Left renal cortex interstitium (tissue), 4 donors: ENCODE measurements around the gene CD79A. TPM values are rescaled to one million over a fixed set of nuclear protein-coding genes. Genes with fewer than 3 reads are reported as not detected.

ENCODE experiments used
- DNase-seq, 4 donors: peaks; one replicate each; pipeline ENCODE4 v3.0.0-alpha.2; 2013; ENCODE audit warnings: low read depth in 4 of 4, low spot score in 2 of 4, missing footprints in 1 of 4
- polyA plus RNA-seq, 4 donors: library from polyadenylated mRNA; unstranded; fragments of 120-200 nt; gene quantifications; one replicate each; pipeline ENCODE4 v1.2.1, GENCODE V29; 2013; ENCODE audit not compliant: insufficient read length in 4 of 4

CD79A gene
- polyA plus RNA-seq, 4 donors, result 0.49 to 0.93 (median 0.82) TPM

DNA sequence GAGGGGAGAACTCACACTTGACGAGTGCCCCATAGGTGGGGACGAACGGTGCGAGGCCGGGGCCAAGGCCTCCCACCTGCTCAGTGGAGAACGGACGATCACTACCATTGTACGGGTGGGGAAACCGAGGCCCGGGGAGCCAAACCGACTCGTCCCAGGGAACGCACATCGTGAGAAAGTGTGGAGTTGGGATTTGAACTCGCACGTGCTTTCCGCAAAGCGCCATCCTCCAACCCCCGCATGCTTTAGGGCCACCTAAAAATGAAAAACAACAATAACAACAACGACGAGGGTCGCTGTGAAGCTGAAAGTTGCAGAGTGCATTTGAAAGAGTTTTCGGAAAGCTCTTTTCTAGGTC is 6.4 kb downstream of the CD79A start:
- no peak for DNase-seq

DNA sequence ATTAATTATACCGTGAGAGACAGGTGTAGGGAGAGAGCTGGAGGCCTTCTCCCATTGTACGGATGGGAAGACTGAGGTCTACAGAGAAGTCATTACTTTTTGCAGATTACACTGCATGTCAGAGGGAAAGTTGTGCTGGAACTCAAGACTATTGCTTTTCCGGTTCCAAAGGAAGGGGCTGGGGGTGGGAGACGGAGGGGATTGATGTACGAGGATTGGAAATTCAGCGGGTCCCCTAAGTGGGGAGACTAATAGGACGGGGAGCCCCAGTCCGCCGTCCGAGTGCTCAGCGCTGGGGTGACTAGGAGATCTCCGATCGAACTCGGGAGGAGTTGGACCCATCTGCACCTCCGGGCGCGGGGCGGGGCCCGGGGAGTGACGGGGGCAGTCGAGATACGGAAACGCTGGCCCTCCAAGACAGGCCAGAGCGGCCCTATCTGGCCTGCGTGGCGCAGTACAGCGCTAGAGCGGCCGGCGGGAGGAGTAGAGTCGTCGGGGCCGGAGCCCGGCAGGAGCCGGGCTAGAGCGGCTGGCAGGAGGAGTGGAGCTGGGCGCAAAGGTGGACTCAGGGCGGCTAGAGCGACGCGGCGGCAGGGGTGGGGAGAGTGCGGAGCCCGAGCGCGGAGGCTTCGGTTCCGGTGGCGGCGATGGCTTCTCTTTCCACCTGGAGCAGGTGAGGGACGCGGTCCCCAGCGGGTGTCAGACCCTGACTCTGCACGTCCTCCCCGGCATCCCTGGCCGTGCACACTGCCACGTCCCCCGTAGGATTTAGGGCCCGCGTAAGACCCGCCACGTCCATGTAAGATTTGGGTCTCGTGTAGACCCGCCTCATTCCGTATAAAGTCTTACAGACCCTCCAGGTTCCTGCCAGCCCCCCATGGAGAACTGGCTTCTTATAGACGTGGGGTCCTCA is 7.0 kb downstream of the CD79A start:
- peak; percentile 65 to 86 (median 80) for DNase-seq

DNA sequence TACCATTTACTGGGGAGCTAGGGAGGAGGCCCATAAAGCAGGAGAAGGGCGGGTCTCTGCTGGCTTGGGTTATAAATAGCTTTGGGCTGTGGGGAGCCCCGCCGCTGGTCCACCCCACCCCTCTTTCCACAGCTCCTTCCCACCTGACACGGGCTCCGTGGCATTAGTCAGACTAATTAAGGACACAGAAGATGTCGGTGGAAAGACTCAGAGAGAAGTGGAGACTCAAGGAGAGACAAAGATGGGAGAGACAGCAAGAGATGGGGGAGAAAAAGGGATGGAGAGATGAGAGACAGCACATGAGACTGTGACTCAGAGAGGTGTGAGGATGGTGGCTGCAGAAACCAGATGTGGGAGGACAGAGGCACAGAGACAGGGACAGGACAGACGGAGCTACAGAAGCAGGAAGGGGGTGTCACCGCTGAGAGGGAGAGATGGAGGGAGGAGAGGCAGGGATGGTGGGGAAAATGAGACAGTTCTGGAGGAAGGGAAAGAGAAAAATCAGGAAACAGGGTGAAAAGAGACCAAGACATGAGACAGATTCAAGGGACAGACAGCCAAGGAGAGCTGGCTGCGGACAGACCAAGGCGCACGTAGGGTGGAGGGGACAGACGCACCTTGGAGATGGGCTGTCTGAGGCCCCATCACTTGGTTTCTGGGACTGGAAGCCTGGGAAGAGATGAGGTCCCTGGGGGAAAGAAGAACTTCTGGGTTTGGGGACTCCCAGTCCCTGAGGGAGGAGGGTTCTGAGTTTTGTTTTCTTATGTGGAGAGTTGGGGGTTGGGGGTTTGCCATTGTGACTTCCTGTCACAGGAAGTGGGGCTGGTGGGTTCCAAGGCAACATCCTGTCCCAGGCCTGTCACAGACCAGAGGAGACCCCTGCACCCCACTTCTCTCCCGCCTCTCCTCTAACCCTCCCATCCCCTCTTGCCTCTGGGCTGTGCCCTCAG is 10.0 kb downstream of the CD79A start:
- DNase-seq, result no peak

DNA sequence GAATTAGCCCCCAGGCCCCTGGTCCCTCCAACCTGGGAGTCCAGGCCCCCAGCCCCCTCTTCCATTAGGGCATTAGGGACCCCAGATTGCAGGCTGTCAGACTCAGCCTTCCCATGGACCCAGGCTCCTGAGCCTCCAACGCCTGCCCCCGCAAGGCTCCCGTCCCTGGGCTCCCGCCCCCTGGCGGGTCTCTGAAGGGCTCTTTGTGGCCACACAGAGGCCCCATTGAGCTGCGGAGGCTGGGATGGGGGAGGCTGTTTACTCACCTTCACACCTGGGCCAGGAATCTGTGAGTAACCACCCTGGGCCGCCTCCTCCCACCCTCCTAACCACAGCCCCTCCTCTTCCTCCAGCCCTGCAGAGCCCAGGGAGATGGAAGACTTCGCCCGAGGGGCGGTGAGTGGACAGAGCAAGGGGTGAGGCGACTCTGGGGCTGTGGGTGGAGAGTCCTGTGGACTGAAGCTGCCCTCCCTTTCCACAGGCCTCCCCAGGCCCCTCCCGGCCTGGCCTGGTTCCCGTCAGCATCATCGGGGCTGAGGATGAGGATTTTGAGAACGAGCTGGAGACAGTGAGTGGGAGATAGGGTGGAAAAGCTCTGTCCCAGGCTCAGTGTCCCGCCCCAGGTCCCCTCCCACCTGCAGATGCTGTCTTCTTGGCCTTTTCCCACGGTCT is 10.8 kb downstream of the CD79A start:
- no peak for DNase-seq

DNA sequence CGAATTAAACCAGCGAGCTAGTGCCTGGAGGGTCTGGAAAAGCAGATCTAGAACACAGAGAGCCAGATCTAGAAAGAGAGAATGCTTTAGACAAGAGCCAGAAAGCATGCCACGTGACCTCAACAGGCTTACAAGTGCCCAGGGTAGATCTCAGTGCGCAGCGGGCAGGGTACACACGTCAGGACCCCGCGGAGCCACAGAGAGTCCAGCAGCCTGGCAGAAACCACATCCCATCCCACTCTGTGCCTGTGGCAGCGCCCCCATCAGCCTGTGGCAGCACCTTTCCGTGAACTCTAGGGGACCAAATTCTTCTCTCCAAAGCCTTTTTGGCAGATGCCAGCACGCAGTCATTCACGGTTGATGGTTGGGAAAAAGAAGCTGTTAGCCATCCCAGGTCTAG is 11.8 kb downstream of the CD79A start:
- DNase-seq, result no peak

DNA sequence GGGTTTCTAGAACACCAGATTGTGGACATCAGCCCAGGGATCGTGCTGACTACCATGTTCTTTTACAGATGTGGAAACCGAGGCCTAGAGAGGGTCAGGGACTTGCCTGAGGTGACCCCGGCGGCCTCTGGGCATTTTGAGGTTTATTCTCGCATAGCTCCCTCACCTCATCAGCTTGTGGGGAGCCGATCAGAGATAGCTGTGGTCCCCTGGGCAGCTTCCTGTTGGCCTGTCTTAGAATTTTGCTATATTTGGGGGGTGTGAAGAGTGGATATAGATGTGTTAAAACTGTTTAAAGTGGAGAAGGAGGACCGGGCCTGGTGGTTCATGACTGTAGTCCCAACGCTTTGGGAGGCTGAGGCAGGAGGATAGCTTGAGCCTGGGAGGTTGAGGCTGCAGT is 12.8 kb downstream of the CD79A start:
- no peak for DNase-seq

DNA sequence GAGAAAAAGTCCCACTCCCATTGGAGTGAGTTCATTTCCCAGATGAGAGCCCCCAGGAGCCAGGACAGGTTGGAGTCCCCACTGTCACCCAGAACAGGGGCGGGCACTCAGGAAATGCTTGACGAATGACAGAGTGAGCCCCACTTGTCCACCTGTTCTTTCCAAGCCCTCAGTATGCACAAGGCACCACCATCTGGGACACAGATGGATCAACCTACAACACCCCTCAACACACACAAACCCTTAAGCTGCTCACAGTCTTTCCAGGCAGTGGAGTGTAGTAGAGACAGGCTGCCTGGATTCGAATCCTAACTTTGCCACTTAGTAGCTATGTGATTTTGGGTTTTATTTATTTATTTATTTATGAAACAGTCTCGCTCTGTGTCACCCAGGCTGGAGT is 13.9 kb downstream of the CD79A start:
- DNase-seq, result no peak

DNA sequence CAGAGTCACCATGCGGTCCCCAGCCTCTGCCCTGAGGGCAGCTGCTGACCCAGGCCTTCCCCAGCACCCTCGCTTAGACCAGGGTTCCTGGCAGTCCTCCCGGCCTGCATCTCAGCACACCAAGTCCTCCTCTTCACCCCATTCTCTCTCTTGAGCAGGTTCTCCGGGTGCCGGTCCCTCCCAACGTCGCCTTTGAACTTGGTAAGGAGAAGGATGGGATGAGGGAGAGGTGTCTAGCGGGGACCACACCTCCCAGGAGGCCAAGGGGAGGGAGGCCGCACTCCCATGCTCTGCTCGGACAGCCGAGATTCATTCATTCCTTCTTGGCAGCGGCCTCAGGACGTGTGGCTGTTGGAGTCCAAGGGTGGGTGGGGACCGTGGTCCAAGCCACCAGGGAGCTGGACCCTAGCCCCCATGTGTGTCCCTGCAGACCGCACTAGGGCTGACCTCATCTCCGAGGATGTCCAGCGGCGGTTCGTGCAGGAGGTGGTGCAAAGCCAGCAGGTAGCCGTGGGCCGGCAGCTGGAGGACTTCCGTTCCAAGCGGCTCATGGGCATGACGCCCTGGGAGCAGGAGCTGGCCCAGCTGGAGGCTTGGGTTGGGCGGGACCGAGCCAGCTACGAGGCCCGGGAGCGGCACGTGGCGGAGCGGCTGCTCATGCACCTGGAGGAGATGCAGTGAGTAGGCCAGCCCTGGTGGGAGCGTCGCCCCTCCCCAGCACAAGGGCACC is 15.3 kb downstream of the CD79A start:
- no peak for DNase-seq

DNA sequence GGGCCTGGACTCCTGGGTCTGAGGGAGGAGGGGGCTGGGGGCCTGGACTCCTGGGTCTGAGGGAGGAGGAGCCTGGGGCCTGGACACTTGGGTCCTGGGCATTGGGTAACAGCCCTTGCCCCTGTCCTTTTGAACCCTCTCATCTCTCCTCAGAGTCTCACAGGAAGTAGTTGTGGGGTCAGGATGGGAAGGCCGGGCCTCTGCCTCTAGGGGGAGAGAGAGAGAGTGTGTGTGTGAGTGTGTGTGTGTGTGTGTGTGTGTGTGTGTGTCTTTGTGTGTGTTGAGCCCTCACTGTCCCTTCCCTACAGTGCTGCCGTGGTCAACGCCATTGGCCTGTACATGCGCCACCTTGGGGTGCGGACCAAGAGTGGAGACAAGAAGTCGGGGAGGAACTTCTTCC is 16.8 kb downstream of the CD79A start:
- no peak for DNase-seq

DNA sequence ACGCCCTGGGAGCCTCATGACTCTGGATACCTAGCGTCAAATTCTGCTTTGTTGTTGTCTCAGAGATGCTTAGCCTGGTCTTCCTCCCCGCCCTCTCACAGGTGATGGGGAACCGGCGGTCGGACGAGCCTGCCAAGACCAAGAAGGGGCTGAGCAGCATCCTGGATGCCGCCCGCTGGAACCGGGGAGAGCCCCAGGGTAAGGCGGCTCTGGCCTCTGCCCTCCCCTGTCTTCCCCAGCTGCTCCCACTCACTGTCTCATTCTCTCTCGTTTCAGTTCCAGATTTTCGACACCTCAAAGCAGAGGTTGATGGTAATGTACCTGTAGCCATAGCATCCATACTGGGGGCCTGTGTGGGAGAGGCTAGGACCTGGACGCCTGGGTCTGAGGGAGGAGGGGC is 17.3 kb downstream of the CD79A start:
- DNase-seq, result no peak

DNA sequence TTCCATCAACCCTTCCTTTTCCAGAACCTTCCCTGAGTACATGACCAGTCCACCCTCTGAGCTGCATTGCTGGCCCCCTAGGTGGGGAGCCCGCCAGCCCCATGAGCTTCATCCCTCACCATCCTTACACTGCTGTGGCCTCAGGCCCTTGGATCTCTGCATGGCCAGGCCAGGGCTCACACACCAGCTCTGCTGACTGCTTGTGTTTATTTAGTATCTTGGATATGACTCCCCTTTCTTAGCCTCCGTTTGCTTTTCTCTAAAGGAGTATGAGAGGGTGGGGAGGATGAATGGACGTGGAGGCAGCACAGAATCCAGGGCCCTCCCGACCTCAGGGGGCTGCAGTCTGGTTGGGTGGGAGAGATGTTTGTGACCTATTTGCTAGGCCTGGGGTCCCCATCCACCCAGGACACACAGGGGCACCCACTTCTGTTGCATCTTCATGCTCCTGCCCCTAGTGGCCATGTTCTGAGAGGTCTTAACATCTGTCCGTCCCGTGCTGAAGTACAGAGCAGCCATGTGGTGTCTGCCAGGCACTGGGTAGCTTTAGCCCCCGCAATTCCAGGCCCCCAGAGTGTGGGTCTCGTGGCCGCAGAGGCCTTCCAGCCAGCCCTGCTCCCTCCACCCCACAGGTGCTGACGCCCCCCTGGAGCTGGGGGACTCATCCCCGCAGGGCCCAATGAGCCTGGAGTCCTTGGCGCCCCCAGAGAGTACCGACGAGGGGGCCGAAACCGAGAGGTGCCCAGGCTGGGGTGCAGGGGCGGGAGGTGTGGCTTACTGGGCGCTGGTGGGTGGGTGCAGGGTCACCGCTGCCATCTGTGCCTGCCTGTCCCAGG is 18.9 kb downstream of the CD79A start:
- no peak for DNase-seq

DNA sequence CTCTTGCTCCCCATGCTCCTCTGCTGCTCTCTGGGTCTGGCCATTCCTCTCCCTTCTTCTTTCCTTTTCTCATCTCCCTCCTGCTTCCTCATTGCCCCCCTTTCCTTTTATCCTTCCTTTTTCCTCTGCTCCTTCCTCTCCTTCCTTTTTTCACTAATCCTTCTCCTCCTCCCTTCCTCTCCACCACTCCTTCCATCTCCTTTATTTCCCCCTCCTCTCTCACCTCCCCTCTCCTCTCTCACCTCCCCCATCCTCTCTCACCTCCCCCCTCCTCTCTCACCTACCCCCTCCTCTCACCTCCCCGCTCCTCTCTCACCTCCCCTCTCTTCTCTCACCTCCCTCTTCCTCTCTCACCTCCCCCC is 19.5 kb downstream of the CD79A start:
- no peak for DNase-seq

DNA sequence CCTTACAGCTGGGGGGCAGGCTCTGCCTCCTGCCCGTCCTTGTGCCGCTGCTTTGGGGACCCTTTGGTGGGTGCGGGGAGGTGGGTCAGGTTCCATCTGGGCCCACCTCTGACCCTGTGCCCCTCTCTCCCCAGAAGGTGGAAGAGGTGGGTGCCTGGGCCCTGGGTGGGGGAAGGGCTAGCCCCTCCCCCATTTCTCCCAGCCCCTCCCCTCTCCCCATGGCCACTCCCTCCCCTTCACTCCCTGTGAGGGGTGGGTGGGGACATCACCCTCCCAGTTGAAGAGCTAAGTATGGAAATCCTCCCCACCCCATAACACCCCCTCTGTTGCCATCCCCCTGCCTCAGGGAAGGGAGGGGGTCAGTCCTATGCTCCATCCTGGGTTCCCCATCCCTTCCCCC is 20.1 kb downstream of the CD79A start:
- no peak for DNase-seq

DNA sequence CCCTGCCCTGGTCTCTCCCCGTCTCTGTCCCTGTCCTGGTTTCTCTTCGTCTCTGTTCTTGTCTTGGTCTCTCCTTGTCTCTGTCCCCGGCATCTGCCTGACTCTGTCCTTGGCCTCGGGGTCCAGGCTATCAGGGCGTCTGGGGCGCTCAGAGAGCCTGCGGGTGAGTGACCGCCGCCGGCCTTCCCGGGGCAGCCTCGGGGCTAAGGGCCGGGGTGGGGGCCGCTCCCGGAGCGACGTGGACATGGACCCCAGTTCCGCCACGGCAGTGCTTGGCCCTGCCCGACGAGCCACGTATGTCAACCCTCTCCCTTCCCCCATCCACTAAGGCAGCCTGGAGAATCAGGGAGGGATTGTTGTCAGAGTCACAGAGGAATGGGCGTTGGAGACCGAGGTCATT is 20.7 kb downstream of the CD79A start:
- no peak for DNase-seq

DNA sequence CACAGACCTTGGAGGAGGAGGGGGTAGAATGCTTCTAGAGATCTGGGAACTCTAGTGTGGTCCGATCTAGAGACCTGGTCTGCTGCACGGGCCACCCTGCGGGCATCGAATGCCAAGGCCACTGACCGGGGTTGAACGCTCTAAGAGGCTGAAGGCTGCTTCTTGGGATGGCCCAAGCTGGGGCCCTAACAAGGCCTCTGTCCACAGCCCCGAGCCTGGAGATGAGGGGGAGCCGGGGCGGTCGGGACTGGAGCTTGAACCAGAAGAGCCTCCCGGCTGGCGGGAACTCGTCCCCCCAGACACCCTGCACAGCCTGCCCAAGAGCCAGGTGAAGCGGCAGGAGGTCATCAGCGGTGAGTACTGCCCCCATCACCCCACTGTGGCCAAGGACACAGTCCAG is 21.2 kb downstream of the CD79A start:
- DNase-seq, result no peak

DNA sequence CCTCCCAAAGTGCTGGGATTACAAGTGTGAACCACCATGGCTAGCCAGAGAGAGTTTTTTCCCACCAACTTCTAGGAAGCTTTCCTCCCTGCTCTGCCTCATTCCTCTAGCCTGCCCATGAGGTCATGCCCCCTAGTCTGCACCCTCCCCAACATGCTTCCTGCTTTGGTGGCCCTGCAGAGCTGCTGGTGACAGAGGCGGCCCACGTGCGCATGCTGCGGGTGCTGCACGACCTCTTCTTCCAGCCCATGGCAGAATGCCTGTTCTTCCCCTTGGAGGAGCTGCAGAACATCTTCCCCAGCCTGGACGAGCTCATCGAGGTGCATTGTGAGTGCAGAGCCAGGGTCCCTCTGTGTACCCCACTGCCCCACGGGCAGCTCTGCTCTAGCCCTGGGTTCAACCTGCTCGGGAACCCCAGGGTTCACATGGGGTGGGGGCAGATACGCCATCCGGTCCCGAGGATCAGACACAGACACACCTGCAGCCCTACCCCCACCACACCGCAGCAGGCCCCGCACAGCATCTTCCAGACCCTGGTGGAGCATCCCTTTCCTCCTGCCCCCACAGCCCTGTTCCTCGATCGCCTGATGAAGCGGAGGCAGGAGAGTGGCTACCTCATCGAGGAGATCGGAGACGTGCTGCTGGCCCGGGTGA is 24.8 kb downstream of the CD79A start:
- no peak for DNase-seq

DNA sequence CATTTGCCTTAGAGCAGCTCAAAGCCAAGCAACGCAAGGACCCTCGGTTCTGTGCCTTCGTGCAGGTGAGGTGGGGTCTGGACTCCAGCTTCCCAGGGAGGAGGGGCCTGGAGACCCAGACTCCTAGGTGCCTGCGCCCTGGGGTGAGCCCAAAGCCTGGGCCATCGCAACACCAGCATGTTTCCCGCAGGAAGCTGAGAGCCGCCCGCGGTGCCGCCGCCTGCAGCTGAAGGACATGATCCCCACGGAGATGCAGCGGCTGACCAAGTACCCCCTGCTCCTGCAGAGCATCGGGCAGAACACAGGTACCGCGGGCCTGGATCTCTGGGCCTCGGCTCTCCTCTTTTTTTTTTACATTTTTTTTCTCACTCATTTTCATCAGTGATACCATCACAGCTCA is 25.5 kb downstream of the CD79A start:
- no peak for DNase-seq

DNA sequence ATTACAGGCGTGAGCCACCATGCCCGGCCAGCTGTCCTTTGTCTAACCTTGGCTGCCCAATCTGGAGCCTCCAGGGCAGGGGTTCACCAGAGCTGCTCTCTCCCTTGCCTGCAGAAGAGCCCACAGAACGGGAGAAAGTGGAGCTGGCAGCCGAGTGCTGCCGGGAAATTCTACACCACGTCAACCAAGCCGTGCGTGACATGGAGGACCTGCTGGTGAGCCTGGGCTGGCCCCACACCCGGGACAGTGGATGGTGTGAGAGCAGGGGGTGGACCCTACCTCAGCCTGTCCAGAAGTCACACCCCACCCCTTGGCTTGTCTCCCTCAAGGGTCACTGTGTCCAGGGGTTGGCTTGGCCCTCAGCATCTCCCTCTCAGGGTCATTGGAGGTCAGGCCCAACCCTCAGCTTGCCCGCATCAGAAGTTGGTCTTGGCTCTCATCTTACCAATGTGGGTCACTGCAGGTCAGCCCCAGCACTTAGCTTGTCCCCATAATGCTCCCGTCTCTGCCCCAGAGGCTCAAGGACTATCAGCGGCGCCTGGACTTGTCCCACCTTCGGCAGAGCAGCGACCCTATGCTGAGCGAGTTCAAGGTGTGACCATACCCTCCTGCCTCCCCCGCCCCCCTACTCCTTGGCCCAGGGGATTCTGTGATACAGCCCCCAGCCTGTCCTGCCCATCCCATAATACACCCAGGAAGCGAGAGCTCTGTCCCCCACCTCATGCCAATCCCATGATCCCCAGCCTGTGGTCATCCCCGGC is 26.3 kb downstream of the CD79A start:
- DNase-seq, result no peak
